ENCODE data around the gene MEI1. TPM values are rescaled to one million over a fixed set of nuclear protein-coding genes. Genes with fewer than 3 reads are reported as not detected.

Gene MEI1
- total RNA-seq, 2 donors from 2014 or later, result 1.9 to 6.2 TPM

DNA sequence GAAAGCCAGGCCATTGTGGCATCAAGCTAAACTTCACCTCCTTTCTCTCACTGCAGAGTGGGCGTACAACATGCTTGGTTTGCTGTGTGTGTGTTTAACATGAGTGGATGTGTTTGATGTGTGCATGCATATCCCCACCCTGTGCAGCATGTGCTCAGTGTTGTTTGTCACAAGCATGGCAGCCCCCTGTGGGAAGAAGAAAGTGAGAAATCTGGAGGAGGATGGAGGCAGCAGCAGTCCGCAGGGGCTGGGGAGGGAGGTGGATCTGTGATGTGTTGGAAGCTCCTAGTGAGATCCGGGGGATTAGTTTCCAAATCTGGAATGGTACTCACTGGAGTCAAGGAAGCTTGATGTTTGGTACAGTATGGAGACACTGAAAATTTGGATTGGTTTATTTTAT is 77.1 kb downstream of the MEI1 start:
- intact Hi-C loops (cut with DNase I, micrococcal nuclease), result no loop called here
- ATAC-seq (no peak), DNase-seq (no peak)

DNA sequence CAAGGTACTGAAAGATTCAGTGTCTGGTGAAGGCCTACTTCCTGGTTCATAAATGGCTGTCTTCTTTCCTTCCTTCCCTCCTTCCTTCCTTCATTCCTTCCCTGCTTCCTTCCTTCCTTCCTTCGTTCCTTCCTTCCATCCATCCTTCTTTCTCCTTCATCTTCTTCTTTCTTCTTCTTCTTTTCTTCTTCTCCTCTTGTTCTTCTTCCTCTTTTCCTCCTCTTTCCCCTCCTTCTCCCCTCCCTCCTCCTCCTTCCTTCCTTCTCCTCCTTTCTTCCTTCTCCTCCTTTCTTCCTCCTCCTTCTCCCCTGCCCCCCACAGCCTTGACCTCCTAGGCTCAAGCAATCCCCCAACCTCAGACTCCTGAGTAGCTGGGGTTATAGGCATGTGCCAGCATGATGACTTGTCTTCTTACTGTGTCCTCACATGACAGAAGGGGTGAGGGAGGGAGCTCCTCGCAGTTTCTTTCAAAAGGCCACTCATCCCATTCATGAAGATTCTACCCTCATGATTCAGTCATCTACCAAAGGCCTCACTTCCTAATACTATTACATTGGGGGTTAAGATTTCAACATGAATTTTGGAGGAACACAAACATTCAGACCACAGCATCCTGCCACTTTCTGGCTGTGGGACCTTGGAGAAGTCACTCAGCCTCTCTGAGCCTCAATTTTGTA is 78.6 kb downstream of the MEI1 start:
- DNase-seq (no peak), ATAC-seq (no peak)
- intact Hi-C loops (cut with DNase I, micrococcal nuclease), result no loop called here

DNA sequence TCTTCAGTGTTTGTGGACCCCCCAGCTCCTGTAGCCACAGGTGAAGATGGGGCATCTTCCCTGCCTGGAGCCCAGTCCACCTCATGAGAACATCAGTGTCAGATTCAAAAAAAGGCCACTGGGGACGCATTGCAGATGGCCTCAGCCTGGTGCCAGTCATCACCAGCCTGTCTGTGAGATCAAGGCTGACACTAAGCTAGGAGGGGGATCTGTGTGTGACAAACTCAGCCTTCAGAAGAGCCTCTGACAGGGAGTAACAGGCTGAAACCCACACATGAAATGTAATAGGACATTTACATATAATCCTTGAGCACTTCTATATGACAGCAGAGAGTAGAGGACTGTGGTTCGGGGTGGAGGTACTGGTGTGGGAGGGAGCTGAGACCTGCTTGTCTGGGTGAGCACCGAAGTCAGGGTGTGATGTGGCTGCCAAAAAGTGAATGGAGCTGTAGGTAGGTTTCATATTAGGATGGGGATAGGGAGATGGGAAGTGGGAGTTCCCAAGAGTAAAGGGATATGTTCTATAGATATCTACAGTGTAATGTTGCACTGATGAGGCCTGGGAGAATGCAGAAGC is 80.7 kb downstream of the MEI1 start:
- intact Hi-C loops (cut with DNase I, micrococcal nuclease), result no loop called here
- DNase-seq, result no peak
- ATAC-seq, result no peak

DNA sequence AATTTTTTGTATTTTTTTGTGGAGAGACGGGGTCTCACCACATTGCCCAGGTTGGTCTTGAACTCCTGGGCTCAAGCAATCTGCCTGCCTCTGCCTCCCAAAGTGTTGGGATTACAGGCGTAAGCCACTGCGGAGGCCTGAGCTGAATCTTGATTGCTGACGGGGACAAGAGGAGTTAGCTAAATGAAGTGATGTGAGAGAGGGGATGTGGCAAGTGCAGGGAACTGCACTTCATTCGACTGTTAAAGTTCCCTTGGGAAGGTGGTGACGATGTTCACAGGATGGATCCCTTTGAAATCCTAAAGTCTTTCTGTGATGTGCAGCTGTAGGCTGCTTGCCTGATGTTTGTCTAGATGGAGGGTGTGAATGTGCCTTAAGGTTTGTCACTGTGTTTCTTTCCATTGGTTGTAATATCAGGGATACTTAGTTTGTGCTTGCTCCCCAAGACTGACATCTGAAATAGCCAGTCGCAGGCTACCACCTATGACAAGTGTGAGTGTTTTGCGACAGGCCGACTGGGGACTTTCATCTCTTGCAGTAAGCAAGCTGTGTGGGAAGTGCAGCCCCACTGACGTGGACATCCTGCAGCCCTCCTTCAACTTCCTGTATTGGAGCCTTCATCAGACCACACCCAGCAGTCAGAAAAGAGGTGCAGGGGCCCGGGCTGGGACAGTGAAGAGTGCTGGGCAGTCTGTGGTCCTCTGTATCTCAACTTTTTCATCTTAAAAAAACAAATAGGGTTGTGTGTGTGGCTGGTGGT is 81.6 kb downstream of the MEI1 start:
- DNase-seq (peak; percentile 72 to 80), ATAC-seq (peak; percentile 84)
- intact Hi-C loops (cut with DNase I, micrococcal nuclease), result no loop called here

DNA sequence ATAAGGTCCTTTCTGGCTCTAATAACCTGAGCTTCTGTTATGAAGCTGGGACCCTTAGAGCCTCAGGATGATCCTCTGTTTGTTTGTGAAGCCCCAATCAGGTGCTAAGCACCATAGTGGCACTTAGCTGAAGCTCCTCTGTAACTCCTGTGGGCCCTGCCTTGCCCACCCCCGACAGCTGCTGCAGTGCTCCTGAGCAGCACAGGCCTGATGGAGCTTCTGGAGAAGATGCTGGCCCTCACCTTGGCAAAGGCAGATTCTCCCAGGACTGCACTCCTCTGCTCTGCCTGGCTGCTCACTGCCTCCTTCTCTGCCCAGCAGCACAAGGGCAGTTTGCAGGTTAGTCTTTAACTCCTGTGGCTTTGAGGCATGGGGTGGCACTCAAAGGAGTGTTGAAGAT is 82.2 kb downstream of the MEI1 start:
- intact Hi-C loops (cut with DNase I, micrococcal nuclease), result no loop called here
- DNase-seq, result peak in 1 of 2 donors; percentile 14
- peak; percentile 14 for ATAC-seq

DNA sequence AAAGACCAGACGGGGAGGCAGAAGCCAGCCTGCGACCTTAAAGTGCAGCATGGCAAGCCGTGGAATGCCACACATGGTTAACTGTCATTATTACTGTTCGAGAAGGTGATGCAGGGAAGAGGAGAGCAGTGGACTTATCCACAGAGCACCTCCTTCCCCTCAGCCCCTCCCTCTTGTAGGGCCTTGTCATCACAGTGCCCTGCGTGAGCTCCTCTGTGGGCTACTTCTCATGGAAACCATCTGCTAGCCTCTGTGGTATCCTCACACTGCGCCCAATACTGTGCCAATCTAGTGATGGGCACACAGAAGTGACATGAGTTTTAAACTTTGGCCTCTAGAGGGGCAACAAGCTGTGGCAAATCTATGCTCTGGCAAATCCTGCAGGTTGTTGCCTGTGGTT is 83.0 kb downstream of the MEI1 start:
- ATAC-seq, result no peak
- DNase-seq, result no peak
- intact Hi-C loops (cut with DNase I, micrococcal nuclease), result no loop called here

DNA sequence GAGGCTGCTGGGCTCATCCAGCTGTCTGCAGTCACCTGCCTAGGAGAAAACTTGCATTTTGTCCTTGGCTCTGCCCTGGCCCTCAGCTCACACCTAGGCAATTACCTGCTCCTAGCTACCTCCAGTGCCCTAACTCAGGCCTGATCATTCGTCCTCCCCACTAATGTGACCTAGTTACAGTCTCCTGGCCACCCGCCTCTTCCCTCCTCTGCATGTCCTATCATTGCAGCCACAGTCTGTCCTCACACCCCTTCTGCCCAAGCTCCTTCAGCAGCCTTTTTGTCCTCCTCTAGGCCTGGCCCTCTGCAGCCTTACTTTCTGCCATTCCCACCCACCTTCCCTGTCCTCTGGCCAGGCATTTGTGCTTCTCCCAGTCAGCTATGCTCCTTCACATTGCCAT is 83.4 kb downstream of the MEI1 start:
- intact Hi-C loops (cut with DNase I, micrococcal nuclease), result no loop called here
- DNase-seq, result no peak

DNA sequence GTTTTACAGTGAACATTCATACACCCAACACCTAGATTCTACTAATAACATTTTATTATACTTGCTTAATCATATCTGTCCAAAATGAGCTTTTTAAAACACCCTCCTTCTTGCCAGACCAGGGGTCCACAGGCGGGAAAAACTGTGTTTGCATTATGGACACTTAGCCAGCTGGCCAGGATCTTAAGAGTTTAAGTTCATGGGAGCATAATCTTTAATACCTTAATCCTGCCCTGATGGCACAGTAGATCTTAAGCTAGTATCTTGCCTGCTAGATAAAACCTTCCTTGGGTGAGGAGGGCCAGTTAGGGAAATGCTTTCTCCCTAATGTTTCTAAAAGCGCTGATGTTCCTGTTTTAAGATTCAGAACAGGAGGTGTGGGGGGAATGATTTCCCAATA is 88.0 kb downstream of the MEI1 start:
- ATAC-seq, result no peak
- intact Hi-C loops (cut with DNase I, micrococcal nuclease), result no loop called here
- DNase-seq, result no peak

More for the DNA sequence above, 83.4 kb downstream of the MEI1 start:
- ATAC-seq, result no peak

DNA sequence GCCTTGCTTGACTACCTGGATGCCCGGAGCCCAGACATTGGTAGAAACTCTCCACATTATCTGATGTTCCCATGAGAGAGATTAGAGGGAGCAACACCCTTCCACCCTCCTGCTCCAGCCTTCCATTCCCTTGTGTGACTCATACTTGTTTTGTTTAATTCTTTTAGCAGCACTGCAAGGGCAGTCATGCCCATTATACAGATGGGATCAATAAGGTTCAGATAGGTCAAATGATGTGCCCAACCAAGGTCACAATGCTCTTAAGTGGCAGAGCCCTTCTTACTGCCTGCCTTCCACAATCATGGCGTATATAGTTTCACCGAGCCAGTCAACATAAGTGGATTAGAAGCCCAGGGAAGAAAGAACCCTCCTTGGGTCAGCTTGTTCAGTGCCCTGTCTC is 94.6 kb downstream of the MEI1 start:
- no peak for DNase-seq
- ATAC-seq, result no peak
- intact Hi-C loops (cut with DNase I, micrococcal nuclease), result no loop called here

DNA sequence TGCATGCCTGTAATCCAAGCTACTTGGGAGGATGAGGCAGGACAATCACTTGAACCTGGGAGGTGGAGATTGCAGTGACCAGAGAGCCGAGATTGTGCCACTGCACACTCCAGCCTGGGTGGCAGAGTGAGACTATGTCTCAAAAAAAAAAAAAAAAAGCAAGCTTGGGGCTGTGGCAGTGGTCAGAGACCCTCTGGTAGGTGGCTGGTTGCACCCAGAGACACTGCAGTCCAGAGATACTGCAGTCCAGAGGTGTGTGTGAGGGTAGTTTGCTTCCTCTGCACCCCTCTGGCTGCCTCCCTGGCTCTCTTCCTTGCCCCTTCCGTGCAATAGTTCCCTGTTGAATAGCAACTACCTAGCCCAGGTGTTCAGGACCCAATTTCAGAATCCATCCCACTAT is 99.4 kb downstream of the MEI1 start:
- intact Hi-C loops (cut with DNase I, micrococcal nuclease), result no loop called here
- ATAC-seq (no peak), DNase-seq (no peak)

DNA sequence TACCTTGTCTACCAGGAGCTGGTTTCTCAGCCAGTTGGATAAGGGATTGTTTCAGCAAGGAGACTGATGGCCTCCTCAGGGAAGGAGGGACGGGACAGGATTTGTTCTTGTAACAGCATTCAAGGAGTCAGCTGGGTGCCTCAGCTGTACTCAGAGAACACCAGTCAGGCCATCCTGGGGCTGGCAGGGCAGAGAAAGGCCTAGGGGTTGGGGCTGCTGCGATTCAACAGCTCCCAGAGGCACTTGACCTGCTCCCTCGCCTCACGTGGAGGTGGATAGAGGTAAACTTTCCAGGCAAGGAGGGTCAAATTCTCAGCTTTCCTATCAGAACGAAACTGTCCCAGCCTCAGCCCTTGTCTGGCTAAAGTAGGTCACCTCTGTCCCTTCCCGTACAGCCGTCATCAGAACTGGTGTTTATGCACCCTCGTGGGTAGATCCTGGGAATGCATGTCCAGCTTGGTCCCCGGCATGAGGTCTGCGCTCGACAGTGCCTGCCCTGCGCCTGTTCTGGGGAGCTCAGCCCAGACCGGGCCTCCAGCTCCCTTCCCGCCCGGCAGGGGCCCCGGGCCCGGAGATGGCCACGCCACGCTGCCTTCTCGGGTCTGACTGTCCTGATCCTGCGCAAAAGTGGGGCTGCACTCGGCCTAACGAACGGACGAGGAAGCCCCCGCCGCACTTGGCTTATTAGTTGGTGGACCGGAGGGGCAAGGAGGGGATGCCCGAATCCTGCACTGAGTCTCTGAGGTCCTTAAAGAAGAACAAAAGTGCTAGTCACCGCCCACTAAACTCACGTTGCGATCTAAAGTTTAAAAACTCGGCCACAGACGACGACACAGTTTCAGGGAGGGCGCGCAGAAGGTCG is 100.4 kb downstream of the MEI1 start:
- ATAC-seq (peak; percentile 27), DNase-seq (peak; percentile 30 to 40)
- intact Hi-C loops (cut with DNase I, micrococcal nuclease), result loop anchor here in 1 of 2 donors (10.0 kb wide), 1 partner anchor 145 kb away; the partner anchor contains the start of gene CENPM

DNA sequence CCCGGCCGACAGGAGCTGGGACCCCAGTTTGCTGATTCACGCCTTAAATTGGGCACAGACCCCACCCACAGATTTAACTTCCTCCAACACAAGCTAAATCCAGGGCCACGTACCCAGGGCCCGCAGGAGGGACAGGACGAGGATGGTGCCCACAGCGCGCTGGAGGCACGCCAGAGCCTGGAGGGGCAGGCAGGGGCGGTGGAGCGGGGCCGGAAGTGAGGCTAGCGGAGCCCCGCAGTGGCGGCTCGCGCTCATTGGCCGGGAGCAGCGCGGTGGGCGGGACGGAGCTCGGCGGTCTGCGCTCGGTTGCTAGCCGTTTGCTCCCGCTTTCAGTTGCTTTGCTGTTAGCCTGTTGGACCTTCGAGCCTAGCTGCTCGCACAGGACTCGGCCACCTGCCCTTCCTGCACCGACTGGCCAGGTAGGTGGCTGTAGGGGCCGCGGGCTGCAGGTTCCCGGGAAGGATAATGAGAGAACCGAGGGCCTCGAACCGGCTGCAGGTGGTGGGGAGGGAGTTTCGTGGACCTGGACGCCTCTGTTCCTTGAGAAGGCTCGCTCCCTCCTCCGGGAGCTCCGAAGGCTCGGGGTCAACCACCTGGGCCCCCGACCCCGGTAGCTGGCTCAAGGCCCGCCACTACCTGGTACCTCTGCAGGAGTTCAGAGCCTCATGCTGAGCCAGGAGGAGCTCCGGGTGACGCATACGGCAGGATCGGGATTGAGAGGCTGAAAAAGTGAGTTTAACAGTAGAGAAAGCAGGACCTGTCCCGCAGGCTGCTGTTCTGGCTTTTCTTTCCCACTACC is 101.2 kb downstream of the MEI1 start, which contains the start of gene CCDC134:
CCDC134 (plus strand) TSS at position 332 of the 799 bp plus-strand sequence. CDS start 8,212 bp downstream, outside the sequence.
- DNase-seq (peak; percentile 90 to 94), ATAC-seq (peak; percentile 98)
- intact Hi-C loops (cut with DNase I, micrococcal nuclease), result loop anchor here in 1 of 2 donors (10.0 kb wide), 1 partner anchor 144 kb away; the partner anchor contains the start of gene CENPM

DNA sequence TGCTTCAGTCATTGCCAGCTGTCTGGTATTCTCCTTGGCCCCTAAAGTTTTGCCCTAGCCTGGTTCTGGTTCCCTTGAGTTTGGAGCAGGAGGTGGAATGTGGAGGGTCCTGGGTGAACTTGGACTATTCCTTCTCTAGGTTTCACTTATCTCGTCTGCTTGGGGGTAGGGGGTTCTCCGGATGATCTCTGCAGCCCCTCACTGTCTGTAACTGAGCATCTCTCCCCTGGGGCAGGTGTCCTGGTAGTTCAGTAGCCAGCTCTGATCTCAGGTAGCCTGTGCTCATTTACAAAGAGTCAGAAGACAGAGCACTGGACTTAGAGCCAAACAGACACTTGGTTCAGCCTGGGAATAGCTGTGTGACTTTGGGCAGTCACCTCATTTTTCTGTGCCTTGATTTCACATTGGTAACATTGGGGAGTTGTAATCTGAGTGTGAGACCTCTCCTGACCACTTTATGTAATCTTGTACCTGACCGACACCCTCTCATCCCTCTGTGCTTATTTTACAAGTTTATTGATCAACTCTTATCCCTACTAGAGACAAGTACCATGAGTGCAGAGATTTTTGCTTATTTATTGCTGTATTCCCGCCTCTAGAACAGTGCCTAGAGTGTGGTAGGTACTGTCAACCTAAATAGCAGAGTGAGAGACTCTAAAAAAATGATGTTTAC is 102.0 kb downstream of the MEI1 start:
- intact Hi-C loops (cut with DNase I, micrococcal nuclease), result loop anchor here in 1 of 2 donors (10.0 kb wide), 1 partner anchor 144 kb away; the partner anchor contains the start of gene CENPM
- ATAC-seq (peak; percentile 29), DNase-seq (no peak)

DNA sequence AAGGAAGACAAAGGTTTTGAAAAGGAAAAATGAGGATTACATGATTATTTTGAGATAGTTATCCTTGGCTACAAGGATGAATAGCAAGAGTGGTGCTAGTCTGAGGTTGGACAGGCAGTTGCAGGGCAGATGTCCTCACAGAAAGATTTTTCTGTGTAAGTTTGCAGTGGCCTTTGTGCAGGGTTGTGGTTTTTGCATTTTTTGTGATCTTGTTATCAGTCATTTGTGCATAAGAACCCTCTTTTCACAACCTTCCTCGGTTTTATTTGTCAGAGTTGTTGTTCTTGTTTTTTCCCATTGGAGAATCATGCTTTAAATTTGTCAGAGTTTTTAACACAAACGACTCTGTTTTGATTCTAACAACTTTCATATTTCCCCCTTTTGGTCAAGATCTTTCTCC is 102.6 kb downstream of the MEI1 start:
- intact Hi-C loops (cut with DNase I, micrococcal nuclease), result loop anchor here in 1 of 2 donors (10.0 kb wide), 1 partner anchor 143 kb away; the partner anchor contains the start of gene CENPM
- ATAC-seq (no peak), DNase-seq (no peak)

DNA sequence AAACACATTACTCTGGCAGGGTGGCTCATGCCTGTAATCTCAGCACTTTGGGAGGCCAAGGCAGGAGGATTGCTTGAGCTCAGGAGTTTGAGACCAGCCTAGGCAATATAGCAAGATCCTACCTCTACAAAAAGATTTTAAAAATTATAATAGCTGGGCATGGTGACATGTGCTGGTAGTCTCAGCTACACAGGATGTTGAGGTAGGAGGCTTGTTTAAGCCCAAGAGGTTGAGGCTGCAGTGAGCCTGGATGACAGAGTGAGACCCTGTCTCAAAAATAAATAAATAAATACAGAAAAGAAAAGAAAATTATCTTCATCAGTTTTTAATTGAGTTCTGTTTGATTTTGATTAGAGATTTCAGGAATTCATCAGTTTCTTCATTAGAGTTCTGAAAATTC is 106.3 kb downstream of the MEI1 start:
- ATAC-seq (no peak), DNase-seq (no peak)
- intact Hi-C loops (cut with DNase I, micrococcal nuclease), result loop anchor here in 1 of 2 donors (10.0 kb wide), 1 partner anchor 139 kb away; the partner anchor contains the start of gene CENPM

DNA sequence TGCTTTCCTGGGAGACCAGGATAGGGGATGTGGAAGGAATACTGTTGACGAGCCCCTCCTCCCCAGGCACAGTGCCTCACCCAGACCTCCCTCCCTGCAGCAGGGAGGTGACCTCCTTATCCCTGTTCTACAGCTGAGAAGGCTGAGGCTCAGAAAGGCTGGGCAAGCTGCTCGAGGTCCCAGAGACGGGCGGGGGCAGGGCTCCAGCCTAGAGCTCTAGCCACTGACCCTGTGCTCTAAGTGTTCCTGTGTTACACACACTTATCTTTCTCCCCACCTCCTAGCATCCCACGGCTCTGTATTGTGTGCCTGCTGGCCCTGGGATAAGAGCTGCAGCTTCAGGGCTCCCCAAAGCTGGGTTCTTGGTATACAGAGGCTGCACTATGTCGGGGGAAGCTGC is 109.1 kb downstream of the MEI1 start:
- intact Hi-C loops (cut with DNase I, micrococcal nuclease), result loop anchor here in 1 of 2 donors (10.0 kb wide), 1 partner anchor 136 kb away; the partner anchor contains the start of gene CENPM
- ATAC-seq (no peak), DNase-seq (no peak)

DNA sequence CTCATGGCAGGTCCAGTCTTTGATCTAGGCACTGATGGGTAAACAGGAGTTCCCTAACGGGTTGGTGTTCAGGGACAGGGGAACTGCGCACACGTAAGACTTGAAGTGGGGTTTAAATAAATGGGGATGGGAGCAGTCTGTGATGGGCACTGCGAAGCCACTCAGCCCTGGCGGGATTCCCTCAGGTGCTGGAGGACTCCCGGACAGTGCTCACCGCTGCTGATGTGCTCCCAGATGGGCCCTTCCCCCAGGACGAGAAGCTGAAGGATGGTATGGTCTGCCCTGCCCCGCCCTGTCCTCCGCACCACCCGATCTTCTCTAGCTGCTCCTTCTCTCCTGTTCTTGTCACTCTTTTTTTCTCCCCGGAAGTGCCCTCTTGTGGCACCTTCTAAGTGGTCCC is 110.7 kb downstream of the MEI1 start:
- intact Hi-C loops (cut with DNase I, micrococcal nuclease), result no loop called here
- ATAC-seq (no peak), DNase-seq (no peak)
